DOHH2 (cell line): ENCODE measurements around the gene IL13RA1.

Experiments
- CTCF ChIP-seq: fragments of 200-600 bp; sonication (generic); IDR thresholded peaks from one replicate; pipeline ENCODE4 v1.5.1; 2014; ENCODE audit warnings: antibody characterized with exemption, mild to moderate bottlenecking, low read depth, low read length; ENCODE audit not compliant: poor library complexity, severe bottlenecking
- EZH2phosphoT487 ChIP-seq: fragments of 200-600 bp; sonication (generic); IDR thresholded peaks from 2 replicates; pipeline ENCODE4 v1.6.1; 2017; ENCODE audit warnings: borderline replicate concordance, mild to moderate bottlenecking, antibody characterized with exemption, low read length, moderate library complexity, mixed read lengths

- TF ChIP-seq CTCF (no peak), EZH2phosphoT487 (no peak)
These were observed 32.8 kb upstream of the IL13RA1 start for GRCh38 chrX:118694638-118695037.
